Cardiac fibroblast (primary cell): ENCODE data around the gene ITPR2.

Experiments used
- DNase-seq, 2 donors: peaks; one replicate each; pipeline versions ENCODE4 v3.0.0 to v3.0.0-alpha.2; 2010; ENCODE audit warnings: low read depth in 2 of 2
- H3K4me3 ChIP-seq, 2 donors: replicated peaks in 1 of 2; 1 replicate in 1 of 2; 2 replicates in 1 of 2; pipeline ENCODE4 v1.5.1; 2011; ENCODE audit warnings: low read depth in 2 of 2, low read length in 2 of 2, mild to moderate bottlenecking in 2 of 2, moderate library complexity in 1 of 2
- CTCF ChIP-seq: IDR thresholded peaks from one replicate; pipeline ENCODE4 v1.5.1; 2011; ENCODE audit warnings: low read depth, mild to moderate bottlenecking, low read length, inconsistent platforms

The ITPR2 gene

DNA sequence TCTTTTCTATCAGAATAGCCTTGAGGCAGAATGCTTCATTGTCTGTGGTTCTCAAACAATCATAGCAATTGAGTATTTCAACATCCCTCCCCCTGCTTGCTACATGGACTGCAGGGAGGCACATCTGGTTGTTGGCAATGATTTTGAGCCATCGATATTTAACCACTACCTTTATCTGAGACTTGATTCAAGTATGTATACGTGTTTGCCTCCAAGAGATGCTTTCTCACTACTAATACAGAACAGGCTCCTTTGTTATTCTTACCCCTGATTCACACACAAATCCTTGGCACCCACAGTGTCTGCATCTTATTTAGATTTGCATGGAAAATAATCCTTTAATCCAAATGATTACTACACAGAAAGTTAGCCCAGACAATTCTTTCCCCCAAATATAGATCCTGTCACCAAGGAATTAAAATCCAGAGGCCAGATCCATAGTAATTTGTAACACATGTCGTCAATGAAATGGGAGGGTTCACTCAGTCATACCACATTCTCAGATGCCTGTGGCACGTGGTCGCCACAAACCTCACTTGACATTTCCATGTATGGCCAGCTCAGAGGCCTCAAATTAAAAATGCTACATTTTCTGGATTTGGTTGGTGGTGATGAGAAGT, 199.3 kb downstream of the ITPR2 start:
- H3K4me3 ChIP-seq = no peak overlapping the region
- no peak for TF ChIP-seq CTCF
- peak; percentile 26 to 67 for DNase-seq

DNA sequence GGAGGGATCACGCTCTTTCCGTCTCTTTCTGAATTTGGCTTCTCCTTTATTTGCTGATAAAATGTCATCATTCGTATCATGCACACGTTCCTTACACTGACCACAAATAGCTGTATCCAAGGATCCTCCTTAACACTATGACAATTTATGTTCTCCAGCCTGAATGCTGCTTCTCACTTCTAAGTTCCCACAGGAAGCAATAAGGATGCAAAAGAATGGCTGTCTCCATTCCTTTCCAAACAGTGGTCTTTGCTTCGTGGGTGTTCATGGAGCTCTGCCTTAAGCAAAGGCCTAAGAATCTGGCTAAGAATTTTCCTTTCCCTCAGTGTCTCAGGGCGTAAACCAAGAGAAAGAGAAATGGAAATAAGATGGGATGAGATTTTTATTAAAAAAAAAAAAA, 200.2 kb downstream of the ITPR2 start:
- no peak for TF ChIP-seq CTCF
- H3K4me3 ChIP-seq = no peak overlapping the region
- no peak for DNase-seq

- DNase-seq = peak; percentile 21 to 59
- H3K4me3 ChIP-seq = no peak overlapping the region
- no peak for TF ChIP-seq CTCF
Observed at GRCh38 chr12:26631846-26632245, 201.1 kb downstream of the ITPR2 start.

GRCh38 chr12:26630546-26631027, 202.4 kb downstream of the ITPR2 start:
- H3K4me3 ChIP-seq = peak overlapping the region in 1 of 2 donors; percentile 21
- DNase-seq = peak; percentile 55 to 87
- TF ChIP-seq CTCF = peak; percentile 9

DNA sequence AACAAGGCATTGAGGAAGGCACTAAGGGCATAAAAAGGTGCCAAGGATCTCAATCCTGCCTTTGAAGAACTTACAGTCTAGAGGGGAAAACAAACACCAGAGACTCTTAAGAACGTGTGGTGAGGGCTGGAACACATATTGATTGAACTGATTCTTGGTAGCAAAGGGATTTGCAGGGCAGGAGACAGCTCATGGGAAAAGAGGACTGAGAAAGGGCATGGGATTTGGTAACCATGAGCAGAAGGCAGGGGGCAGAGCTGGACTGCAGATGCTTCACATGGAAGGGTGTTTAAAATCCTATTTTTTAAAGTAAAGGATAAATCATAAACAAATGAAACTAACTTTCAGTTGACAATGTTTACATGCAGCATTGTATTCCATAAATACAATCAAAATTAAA, 203.1 kb downstream of the ITPR2 start:
- peak; percentile 52 to 62 for DNase-seq
- peak; percentile 66 for TF ChIP-seq CTCF
- H3K4me3 ChIP-seq = no peak overlapping the region

DNA sequence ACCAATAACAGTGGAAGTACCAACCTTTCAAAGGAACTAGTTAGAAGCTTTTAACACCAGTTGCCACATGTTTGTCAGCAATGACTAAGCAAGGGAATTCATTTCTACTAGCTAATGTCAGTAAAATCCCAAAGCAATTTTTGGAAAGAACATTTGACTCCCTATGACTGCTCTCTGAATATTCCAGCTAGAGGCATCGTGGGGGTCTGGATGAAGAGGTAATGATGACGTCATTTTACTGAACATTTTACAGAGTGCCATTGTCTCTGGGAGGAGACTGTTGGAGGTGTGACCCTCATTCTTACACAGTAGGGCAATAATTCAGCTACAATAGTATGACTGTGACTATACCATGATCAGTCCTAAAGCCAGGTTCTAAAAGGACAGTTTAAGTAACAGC, 204.8 kb downstream of the ITPR2 start:
- DNase-seq = no peak
- TF ChIP-seq CTCF = no peak
- no peak overlapping the region for H3K4me3 ChIP-seq

DNA sequence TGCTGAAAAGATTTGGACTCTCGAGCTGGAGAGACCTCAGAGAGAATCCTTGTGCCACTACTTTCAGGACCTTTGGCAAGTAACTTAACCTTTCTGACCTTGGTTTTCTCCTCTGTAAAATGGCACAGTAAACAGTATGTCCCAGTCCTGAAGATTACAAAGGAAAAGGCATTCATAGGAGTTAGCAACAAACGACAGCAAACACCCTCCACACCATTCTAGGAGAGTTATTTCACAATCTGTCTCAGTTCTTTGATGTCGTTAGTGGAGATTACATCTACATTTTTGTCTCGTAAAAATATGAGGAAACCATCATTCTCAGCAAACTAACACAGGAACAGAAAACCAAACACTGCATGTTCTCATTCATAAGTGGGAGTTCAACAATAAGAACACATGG, 205.7 kb downstream of the ITPR2 start:
- no peak for DNase-seq
- H3K4me3 ChIP-seq = no peak overlapping the region
- no peak for TF ChIP-seq CTCF
